ENCODE measurements around the gene WWOX. TPM values are rescaled to one million over a fixed set of nuclear protein-coding genes. Genes with fewer than 3 reads are reported as not detected.

The WWOX gene
- total RNA-seq, 1 experiment from 2014 or later = 15.6 TPM

DNA sequence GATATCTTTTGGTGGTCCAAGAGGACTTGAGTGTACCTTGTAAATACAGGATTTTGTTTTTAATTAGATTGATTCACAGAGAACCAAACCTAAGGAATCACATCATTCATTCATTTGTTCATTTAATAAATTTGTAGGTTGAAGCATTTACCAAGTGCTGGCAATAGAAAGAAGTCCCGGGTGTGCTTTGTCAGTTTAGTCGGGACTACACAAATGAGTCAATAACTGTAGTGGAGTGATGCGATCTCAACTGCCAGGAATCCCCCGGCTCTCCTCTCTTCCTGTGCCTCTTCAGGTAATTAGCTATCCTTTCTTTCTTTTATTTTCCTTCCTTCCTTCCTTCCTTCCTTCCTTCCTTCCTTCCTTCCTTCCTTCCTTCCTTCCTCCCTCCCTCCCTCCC, 1.4 kb upstream of the WWOX start:
- no peak overlapping the region for H3K4me2 ChIP-seq (ENCODE audit: insufficient read depth, insufficient read length, low read length)
- Mint-ChIP-seq H3K9me3 (peaks cover 2 to 4% of the 10 kb centered on the region in 2 experiments; a peak in 3 of 5 replicates), H3K36me3 (ENCODE audit: insufficient read depth in 1 of 3, low read depth in 3 of 3) (peaks cover 0 to 4% (median 3%) of the 10 kb centered on the region in 3 experiments; a peak in 2 of 7 replicates), H3K27ac (no peak overlapping the region), H3K27me3 (ENCODE audit: low read depth) (peaks cover 53% of the 10 kb centered on the region), H3K4me3 (no peak overlapping the region), H3K4me1 (peaks cover 11 to 16% of the 10 kb centered on the region in 2 experiments)
- no peaks in the 10 kb centered on the region for H3K4me1 ChIP-seq (ENCODE audit: insufficient read depth, low read length)
- H3K79me1 ChIP-seq (ENCODE audit: insufficient read depth, low read depth, low read length, poor library complexity, severe bottlenecking) = peaks cover 5% of the 10 kb centered on the region
- H3K4ac ChIP-seq (ENCODE audit: low read depth, low read length) = no peak overlapping the region
- H3K14ac ChIP-seq (ENCODE audit: insufficient read depth, low read length) = no peak overlapping the region
- H2AK5ac ChIP-seq (ENCODE audit: insufficient read length, low read length) = no peak overlapping the region
- TF ChIP-seq CTCF (conservative IDR thresholded peaks at IDR 0.05) = no peak
- no peaks in the 10 kb centered on the region for H4K20me1 ChIP-seq (ENCODE audit: control insufficient read depth, insufficient read depth, insufficient read length)
- H4K91ac ChIP-seq (ENCODE audit: insufficient read length, low read depth, low read length) = no peak overlapping the region
- H3K27me3 ChIP-seq (ENCODE audit: insufficient read depth, low read length) = peaks cover under 1% of the 10 kb centered on the region; the same call in 1 of the 2 replicates
- no peak overlapping the region for H3T11ph ChIP-seq (ENCODE audit: low read length)
- H3K23ac ChIP-seq (ENCODE audit: insufficient read length, low read depth, low read length) = no peak overlapping the region
- no peak overlapping the region for H2BK15ac ChIP-seq (ENCODE audit: low read depth, low read length)
- no peak overlapping the region for H3K56ac ChIP-seq (ENCODE audit: insufficient read length, low read depth, low read length)
- WGBS (ENCODE audit: extremely low coverage, insufficient read length, low lambda C conversion rate) = no CpG with 5 or more reads among the region's 4 CpGs
- no peak overlapping the region for H4K8ac ChIP-seq (replicated peaks; ENCODE audit: insufficient read length, low read depth, low read length)
- no peaks in the 10 kb centered on the region for H3K79me2 ChIP-seq (ENCODE audit: insufficient read depth, low read length)
- no peak overlapping the region for H2AFZ ChIP-seq (ENCODE audit: low read length)
- H3K9ac ChIP-seq (ENCODE audit: extremely low read depth, insufficient read length, low read length) = no peak overlapping the region
- H3K18ac ChIP-seq (ENCODE audit: insufficient read length, low read depth, low read length) = no peak overlapping the region
- no peak overlapping the region for H2BK12ac ChIP-seq (ENCODE audit: insufficient read length, low read depth, low read length)
- no peak overlapping the region for H2BK5ac ChIP-seq (ENCODE audit: insufficient read length, low read length)
- no peak overlapping the region for H2BK20ac ChIP-seq (ENCODE audit: low read depth, low read length, poor library complexity, severe bottlenecking)
- DNase-seq = no peak
- no peak overlapping the region for H3K27ac ChIP-seq (ENCODE audit: insufficient read length, low read depth, low read length)
- peaks cover 7% of the 10 kb centered on the region for H3K23me2 ChIP-seq (ENCODE audit: insufficient read length, low read depth, low read length, poor library complexity, severe bottlenecking)
- H4K5ac ChIP-seq (ENCODE audit: insufficient read length, low read depth, low read length) = no peak overlapping the region
- H3K9me3 ChIP-seq (ENCODE audit: control insufficient read depth, low read depth, low read length) = no peaks in the 10 kb centered on the region
- no peak overlapping the region for H2BK120ac ChIP-seq (ENCODE audit: low read depth, low read length, poor library complexity, severe bottlenecking)
